Measurements from ENCODE around the gene BMP7. TPM values are rescaled to one million over a fixed set of nuclear protein-coding genes. Genes with fewer than 3 reads are reported as not detected.

BMP7 gene
- total and polyA plus RNA-seq, 2 of the 13 experiments (the other 11 are each of a cell fraction or from before 2014, with no cell fraction given) = not detected

DNA sequence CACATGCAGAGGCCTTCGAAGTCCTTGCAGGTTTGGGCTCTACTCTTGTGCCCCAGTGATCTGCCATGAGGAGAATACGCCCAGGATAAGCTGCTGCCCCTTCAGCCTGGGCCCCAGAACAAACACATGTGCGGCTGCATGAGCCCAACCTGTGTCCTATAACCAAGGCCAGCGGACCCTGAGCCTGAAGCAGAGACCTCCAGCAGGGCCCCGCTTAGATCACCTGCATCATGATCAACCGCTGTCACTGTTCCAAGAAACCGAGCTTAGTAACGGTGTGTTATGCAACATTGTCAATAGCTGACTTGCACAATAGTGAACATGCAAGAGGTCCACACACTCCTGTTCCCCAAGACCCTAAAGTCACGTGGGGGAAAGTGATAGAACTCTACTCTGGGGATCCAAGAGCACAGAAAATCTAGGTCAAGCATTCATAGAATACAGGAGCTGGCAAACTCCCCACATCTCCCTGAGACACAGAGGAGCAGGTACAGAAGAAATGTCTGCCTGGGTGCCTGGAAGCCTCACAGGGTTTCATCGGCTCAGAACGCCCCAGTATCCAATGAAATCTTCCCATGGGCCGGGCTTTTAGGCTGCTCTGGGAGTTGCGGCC, 136.2 kb downstream of the BMP7 start (continued):
- TF ChIP-seq, protein P1, sequence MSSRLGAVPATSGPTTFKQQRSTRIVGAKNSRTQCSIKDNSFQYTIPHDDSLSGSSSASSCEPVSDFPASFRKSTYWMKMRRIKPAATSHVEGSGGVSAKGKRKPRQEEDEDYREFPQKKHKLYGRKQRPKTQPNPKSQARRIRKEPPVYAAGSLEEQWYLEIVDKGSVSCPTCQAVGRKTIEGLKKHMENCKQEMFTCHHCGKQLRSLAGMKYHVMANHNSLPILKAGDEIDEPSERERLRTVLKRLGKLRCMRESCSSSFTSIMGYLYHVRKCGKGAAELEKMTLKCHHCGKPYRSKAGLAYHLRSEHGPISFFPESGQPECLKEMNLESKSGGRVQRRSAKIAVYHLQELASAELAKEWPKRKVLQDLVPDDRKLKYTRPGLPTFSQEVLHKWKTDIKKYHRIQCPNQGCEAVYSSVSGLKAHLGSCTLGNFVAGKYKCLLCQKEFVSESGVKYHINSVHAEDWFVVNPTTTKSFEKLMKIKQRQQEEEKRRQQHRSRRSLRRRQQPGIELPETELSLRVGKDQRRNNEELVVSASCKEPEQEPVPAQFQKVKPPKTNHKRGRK (CRISPR knock-in tag; IDR thresholded peaks at IDR 0.05) = peak; percentile 36; the same call in 1 of the 2 replicates
- TF ChIP-seq ZNF572 (CRISPR knock-in tag; IDR thresholded peaks at IDR 0.05) = peak; percentile 91; the same call in 1 of the 2 replicates
- TF ChIP-seq, protein P2, sequence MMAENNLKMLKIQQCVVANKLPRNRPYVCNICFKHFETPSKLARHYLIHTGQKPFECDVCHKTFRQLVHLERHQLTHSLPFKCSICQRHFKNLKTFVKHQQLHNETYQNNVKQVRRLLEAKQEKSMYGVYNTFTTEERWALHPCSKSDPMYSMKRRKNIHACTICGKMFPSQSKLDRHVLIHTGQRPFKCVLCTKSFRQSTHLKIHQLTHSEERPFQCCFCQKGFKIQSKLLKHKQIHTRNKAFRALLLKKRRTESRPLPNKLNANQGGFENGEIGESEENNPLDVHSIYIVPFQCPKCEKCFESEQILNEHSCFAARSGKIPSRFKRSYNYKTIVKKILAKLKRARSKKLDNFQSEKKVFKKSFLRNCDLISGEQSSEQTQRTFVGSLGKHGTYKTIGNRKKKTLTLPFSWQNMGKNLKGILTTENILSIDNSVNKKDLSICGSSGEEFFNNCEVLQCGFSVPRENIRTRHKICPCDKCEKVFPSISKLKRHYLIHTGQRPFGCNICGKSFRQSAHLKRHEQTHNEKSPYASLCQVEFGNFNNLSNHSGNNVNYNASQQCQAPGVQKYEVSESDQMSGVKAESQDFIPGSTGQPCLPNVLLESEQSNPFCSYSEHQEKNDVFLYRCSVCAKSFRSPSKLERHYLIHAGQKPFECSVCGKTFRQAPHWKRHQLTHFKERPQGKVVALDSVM (CRISPR knock-in tag; IDR thresholded peaks at IDR 0.05) = no peak
- peak; percentile 58; the same call in 1 of the 2 replicates for TF ChIP-seq YEATS4 (CRISPR knock-in tag; IDR thresholded peaks at IDR 0.05; ENCODE audit: borderline replicate concordance)
- no peak for TF ChIP-seq ZNF674 (CRISPR knock-in tag; IDR thresholded peaks at IDR 0.05; ENCODE audit: low read depth)
- peak; percentile 74 for TF ChIP-seq SOX13 (IDR thresholded peaks at IDR 0.05)
- peak in 1 of 2 experiments; percentile 76; a peak in 2 of 4 replicates for TF ChIP-seq SOX13 (CRISPR knock-in tag; conservative IDR thresholded peaks at IDR 0.05 in 1 of 2, IDR thresholded peaks at IDR 0.05 in 1 of 2)
- TF ChIP-seq, protein P3, sequence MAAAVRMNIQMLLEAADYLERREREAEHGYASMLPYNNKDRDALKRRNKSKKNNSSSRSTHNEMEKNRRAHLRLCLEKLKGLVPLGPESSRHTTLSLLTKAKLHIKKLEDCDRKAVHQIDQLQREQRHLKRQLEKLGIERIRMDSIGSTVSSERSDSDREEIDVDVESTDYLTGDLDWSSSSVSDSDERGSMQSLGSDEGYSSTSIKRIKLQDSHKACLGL (CRISPR knock-in tag; IDR thresholded peaks at IDR 0.05) = peak; percentile 25; the same call in 1 of the 2 replicates
- TF ChIP-seq, protein P4, sequence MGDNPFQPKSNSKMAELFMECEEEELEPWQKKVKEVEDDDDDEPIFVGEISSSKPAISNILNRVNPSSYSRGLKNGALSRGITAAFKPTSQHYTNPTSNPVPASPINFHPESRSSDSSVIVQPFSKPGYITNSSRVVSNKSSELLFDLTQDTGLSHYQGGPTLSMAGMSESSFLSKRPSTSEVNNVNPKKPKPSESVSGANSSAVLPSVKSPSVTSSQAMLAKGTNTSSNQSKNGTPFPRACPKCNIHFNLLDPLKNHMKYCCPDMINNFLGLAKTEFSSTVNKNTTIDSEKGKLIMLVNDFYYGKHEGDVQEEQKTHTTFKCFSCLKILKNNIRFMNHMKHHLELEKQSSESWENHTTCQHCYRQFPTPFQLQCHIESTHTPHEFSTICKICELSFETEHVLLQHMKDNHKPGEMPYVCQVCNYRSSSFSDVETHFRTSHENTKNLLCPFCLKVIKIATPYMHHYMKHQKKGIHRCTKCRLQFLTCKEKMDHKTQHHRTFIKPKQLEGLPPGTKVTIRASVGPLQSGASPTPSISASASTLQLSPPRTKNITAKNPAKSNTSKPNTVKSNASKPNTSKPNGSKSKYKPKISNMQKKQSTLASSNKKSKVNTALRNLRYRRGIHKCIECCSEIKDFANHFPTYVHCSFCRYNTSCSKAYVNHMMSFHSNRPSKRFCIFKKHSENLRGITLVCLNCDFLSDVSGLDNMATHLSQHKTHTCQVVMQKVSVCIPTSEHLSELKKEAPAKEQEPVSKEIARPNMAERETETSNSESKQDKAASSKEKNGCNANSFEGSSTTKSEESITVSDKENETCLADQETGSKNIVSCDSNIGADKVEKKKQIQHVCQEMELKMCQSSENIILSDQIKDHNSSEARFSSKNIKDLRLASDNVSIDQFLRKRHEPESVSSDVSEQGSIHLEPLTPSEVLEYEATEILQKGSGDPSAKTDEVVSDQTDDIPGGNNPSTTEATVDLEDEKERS (CRISPR knock-in tag; IDR thresholded peaks at IDR 0.05) = peak; percentile 87; the same call in 1 of the 2 replicates
- TF ChIP-seq IKZF4 (CRISPR knock-in tag; IDR thresholded peaks at IDR 0.05; ENCODE audit: borderline replicate concordance, low read depth, not compliant biosample characterization) = peak; percentile 58
- TF ChIP-seq, protein P5, sequence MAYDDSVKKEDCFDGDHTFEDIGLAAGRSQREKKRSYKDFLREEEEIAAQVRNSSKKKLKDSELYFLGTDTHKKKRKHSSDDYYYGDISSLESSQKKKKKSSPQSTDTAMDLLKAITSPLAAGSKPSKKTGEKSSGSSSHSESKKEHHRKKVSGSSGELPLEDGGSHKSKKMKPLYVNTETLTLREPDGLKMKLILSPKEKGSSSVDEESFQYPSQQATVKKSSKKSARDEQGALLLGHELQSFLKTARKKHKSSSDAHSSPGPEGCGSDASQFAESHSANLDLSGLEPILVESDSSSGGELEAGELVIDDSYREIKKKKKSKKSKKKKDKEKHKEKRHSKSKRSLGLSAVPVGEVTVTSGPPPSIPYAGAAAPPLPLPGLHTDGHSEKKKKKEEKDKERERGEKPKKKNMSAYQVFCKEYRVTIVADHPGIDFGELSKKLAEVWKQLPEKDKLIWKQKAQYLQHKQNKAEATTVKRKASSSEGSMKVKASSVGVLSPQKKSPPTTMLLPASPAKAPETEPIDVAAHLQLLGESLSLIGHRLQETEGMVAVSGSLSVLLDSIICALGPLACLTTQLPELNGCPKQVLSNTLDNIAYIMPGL (CRISPR knock-in tag; IDR thresholded peaks at IDR 0.05; ENCODE audit: borderline replicate concordance in 1 of 2, low read depth in 1 of 2) = no peak
- TF ChIP-seq, protein P6, sequence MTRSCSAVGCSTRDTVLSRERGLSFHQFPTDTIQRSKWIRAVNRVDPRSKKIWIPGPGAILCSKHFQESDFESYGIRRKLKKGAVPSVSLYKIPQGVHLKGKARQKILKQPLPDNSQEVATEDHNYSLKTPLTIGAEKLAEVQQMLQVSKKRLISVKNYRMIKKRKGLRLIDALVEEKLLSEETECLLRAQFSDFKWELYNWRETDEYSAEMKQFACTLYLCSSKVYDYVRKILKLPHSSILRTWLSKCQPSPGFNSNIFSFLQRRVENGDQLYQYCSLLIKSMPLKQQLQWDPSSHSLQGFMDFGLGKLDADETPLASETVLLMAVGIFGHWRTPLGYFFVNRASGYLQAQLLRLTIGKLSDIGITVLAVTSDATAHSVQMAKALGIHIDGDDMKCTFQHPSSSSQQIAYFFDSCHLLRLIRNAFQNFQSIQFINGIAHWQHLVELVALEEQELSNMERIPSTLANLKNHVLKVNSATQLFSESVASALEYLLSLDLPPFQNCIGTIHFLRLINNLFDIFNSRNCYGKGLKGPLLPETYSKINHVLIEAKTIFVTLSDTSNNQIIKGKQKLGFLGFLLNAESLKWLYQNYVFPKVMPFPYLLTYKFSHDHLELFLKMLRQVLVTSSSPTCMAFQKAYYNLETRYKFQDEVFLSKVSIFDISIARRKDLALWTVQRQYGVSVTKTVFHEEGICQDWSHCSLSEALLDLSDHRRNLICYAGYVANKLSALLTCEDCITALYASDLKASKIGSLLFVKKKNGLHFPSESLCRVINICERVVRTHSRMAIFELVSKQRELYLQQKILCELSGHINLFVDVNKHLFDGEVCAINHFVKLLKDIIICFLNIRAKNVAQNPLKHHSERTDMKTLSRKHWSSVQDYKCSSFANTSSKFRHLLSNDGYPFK (CRISPR knock-in tag; IDR thresholded peaks at IDR 0.05; ENCODE audit: borderline replicate concordance) = no peak; the same call in 1 of the 2 replicates
- TF ChIP-seq ZNF816 (CRISPR knock-in tag; IDR thresholded peaks at IDR 0.05; ENCODE audit: borderline replicate concordance) = 0 out of 2 replicates have a peak, but pooled peaks have one; percentile 82
- peak; percentile 25; the same call in 1 of the 2 replicates for TF ChIP-seq TBX3 (IDR thresholded peaks at IDR 0.05; ENCODE audit: borderline replicate concordance)
